ENCODE data around the gene BRD9.

BRD9 gene

GRCh38 chr5:914612-915011, 22.0 kb upstream of the BRD9 start:
- no peak overlapping the region for H3K4me3 ChIP-seq (ENCODE audit: low read length)
- DNase-seq (ENCODE audit: low read depth): no peak
- TF ChIP-seq CTCF (conservative IDR thresholded peaks at IDR 0.05; ENCODE audit: low read length): no peak

GRCh38 chr5:914174-914573, 21.6 kb upstream of the BRD9 start:
- no peak overlapping the region for H3K4me3 ChIP-seq (ENCODE audit: low read length)
- TF ChIP-seq CTCF (conservative IDR thresholded peaks at IDR 0.05; ENCODE audit: low read length): no peak
- DNase-seq (ENCODE audit: low read depth): no peak

GRCh38 chr5:912280-913091, 19.9 kb upstream of the BRD9 start:
- H3K4me3 ChIP-seq (ENCODE audit: low read length): no peak overlapping the region
- no peak; the same call in 1 of the 2 replicates for TF ChIP-seq CTCF (conservative IDR thresholded peaks at IDR 0.05; ENCODE audit: low read length)
- DNase-seq (ENCODE audit: low read depth): peak; percentile 29

- no peak for DNase-seq (ENCODE audit: low read depth)
- no peak overlapping the region for H3K4me3 ChIP-seq (ENCODE audit: low read length)
- TF ChIP-seq CTCF (conservative IDR thresholded peaks at IDR 0.05; ENCODE audit: low read length): no peak
Measured at GRCh38 chr5:911601-912000, 19.0 kb upstream of the BRD9 start.

- H3K4me3 ChIP-seq (ENCODE audit: low read length): no peak overlapping the region
- DNase-seq (ENCODE audit: low read depth): no peak
- TF ChIP-seq CTCF (conservative IDR thresholded peaks at IDR 0.05; ENCODE audit: low read length): no peak
Measured at GRCh38 chr5:910769-911160, 18.2 kb upstream of the BRD9 start.

GRCh38 chr5:909994-910768, 17.6 kb upstream of the BRD9 start:
- no peak for DNase-seq (ENCODE audit: low read depth)
- TF ChIP-seq CTCF (conservative IDR thresholded peaks at IDR 0.05; ENCODE audit: low read length): no peak

GRCh38 chr5:909086-909485, 16.5 kb upstream of the BRD9 start:
- TF ChIP-seq CTCF (conservative IDR thresholded peaks at IDR 0.05; ENCODE audit: low read length): no peak
- DNase-seq (ENCODE audit: low read depth): no peak
- no peak overlapping the region for H3K4me3 ChIP-seq (ENCODE audit: low read length)

More at GRCh38 chr5:909994-910768, 17.6 kb upstream of the BRD9 start:
- no peak overlapping the region for H3K4me3 ChIP-seq (ENCODE audit: low read length)

Measured in AG10803 (cell line).